Measurements from ENCODE around the gene HCN3. TPM values are rescaled to one million over a fixed set of nuclear protein-coding genes. Genes with fewer than 3 reads are reported as not detected.

The HCN3 gene
- total and polyA plus RNA-seq, 2 of the 13 experiments (the other 11 are each of a cell fraction or from before 2014, with no cell fraction given): 2.4 to 10.2 TPM

GRCh38 chr1:155300553-155301329, 23.5 kb downstream of the HCN3 start (continued):
- TF ChIP-seq, protein P1, sequence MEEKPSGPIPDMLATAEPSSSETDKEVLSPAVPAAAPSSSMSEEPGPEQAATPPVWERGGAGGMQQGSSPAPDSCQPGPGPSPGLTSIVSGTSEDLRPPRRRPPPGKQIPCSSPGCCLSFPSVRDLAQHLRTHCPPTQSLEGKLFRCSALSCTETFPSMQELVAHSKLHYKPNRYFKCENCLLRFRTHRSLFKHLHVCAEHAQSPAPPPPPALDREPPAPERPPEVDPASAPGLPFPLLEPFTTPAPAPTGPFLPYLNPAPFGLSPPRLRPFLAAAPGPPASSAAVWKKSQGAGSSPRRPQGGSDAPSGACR (CRISPR knock-in tag; IDR thresholded peaks at IDR 0.05): peak; percentile 91; the same call in 1 of the 2 replicates
- no peak for TF ChIP-seq ZNF20 (CRISPR knock-in tag; IDR thresholded peaks at IDR 0.05)
- peak; percentile 58; the same call in 1 of the 2 replicates for TF ChIP-seq TSC22D2 (CRISPR knock-in tag; IDR thresholded peaks at IDR 0.05; ENCODE audit: borderline replicate concordance)
- peak; percentile 95 for TF ChIP-seq ZNF232 (CRISPR knock-in tag; IDR thresholded peaks at IDR 0.05; ENCODE audit: borderline replicate concordance)
- no peak for TF ChIP-seq ZNF75D (CRISPR knock-in tag; IDR thresholded peaks at IDR 0.05; ENCODE audit: borderline replicate concordance)
- TF ChIP-seq, protein P2, sequence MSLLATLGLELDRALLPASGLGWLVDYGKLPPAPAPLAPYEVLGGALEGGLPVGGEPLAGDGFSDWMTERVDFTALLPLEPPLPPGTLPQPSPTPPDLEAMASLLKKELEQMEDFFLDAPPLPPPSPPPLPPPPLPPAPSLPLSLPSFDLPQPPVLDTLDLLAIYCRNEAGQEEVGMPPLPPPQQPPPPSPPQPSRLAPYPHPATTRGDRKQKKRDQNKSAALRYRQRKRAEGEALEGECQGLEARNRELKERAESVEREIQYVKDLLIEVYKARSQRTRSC (CRISPR knock-in tag; IDR thresholded peaks at IDR 0.05; ENCODE audit: low read depth): peak; percentile 92; the same call in 1 of the 2 replicates
- peak; percentile 78 for TF ChIP-seq KDM6A (CRISPR knock-in tag; IDR thresholded peaks at IDR 0.05; ENCODE audit: low read depth)
- peak; percentile 61 for TF ChIP-seq DMAP1 (CRISPR knock-in tag; IDR thresholded peaks at IDR 0.05)
- TF ChIP-seq YEATS4 (CRISPR knock-in tag; IDR thresholded peaks at IDR 0.05; ENCODE audit: borderline replicate concordance): peak; percentile 83; the same call in 1 of the 2 replicates
- TF ChIP-seq KLF15 (CRISPR knock-in tag; IDR thresholded peaks at IDR 0.05; ENCODE audit: borderline replicate concordance): 0 out of 2 replicates have a peak, but pooled peaks have one; percentile 32
- TF ChIP-seq THAP11 (CRISPR knock-in tag; IDR thresholded peaks at IDR 0.05): peak; percentile 85
- TF ChIP-seq RARG (CRISPR knock-in tag; IDR thresholded peaks at IDR 0.05; ENCODE audit: low read depth): 0 out of 2 replicates have a peak, but pooled peaks have one; percentile 59
- TF ChIP-seq SOX5 (CRISPR knock-in tag; IDR thresholded peaks at IDR 0.05; ENCODE audit: borderline replicate concordance): peak; percentile 85
- TF ChIP-seq RFXAP (CRISPR knock-in tag; IDR thresholded peaks at IDR 0.05; ENCODE audit: borderline replicate concordance): no peak; the same call in 1 of the 2 replicates
- no peak for TF ChIP-seq RBM22 (optimal IDR thresholded peaks at IDR 0.05; ENCODE audit: low read length)
- no peak for TF ChIP-seq BCLAF1 (IDR thresholded peaks at IDR 0.05)
- TF ChIP-seq ATF2 (CRISPR knock-in tag; IDR thresholded peaks at IDR 0.05): peak; percentile 69
- 0 out of 2 replicates have a peak, but pooled peaks have one; percentile 45 for TF ChIP-seq ZNF256 (CRISPR knock-in tag; conservative IDR thresholded peaks at IDR 0.05)
- TF ChIP-seq ZNF451 (CRISPR knock-in tag; IDR thresholded peaks at IDR 0.05): peak; percentile 88; the same call in 1 of the 2 replicates
- peak; percentile 80; the same call in 1 of the 2 replicates for TF ChIP-seq AKAP8 (CRISPR knock-in tag; IDR thresholded peaks at IDR 0.05)
- peak; percentile 81; the same call in 1 of the 2 replicates for TF ChIP-seq HMG20A (CRISPR knock-in tag; IDR thresholded peaks at IDR 0.05; ENCODE audit: borderline replicate concordance)
- 0 out of 2 replicates have a peak, but pooled peaks have one; percentile 59 for TF ChIP-seq ZSCAN20 (CRISPR knock-in tag; IDR thresholded peaks at IDR 0.05; ENCODE audit: borderline replicate concordance)
- peak; percentile 76; the same call in 1 of the 2 replicates for TF ChIP-seq ZBTB7A (CRISPR knock-in tag; IDR thresholded peaks at IDR 0.05)
- peak; percentile 31; the same call in 1 of the 2 replicates for TF ChIP-seq NR2F6 (IDR thresholded peaks at IDR 0.05)
- peak; percentile 52 for TF ChIP-seq NR2F6 (CRISPR knock-in tag; IDR thresholded peaks at IDR 0.05)
- TF ChIP-seq SIX4 (CRISPR knock-in tag; IDR thresholded peaks at IDR 0.05): peak; percentile 60
